Spinal cord (tissue), 10 donors: Measurements from ENCODE around the gene RARA. TPM values are rescaled to one million over a fixed set of nuclear protein-coding genes. Genes with fewer than 3 reads are reported as not detected.
"Not testable (repeated sequence)": the region's sequence is repeated elsewhere in the genome, so short reads cannot be mapped to it uniquely, and the experiment has no call there.

ENCODE experiments used
- DNase-seq, 6 donors: peaks; one replicate each; pipeline versions ENCODE4 v3.0.0 to v3.0.0-alpha.2; 2013 to 2015; ENCODE audit warnings: low spot score in 6 of 6, low read depth in 4 of 6
- H3K27ac ChIP-seq: one replicate; pipeline ENCODE4 v1.5.1; 2013; ENCODE audit warnings: low read depth, low read length, control low read depth
- H3K27me3 ChIP-seq: one replicate; pipeline ENCODE4 v1.6.1; 2013; ENCODE audit warnings: low read length; ENCODE audit not compliant: control insufficient read depth, insufficient read depth
- H3K36me3 ChIP-seq: one replicate; pipeline ENCODE4 v1.6.1; 2013; ENCODE audit warnings: low read length; ENCODE audit not compliant: control insufficient read depth, insufficient read depth
- H3K4me1 ChIP-seq: one replicate; pipeline ENCODE4 v1.6.1; 2013; ENCODE audit warnings: low read length; ENCODE audit not compliant: control insufficient read depth, insufficient read depth
- H3K4me3 ChIP-seq: one replicate; pipeline ENCODE4 v1.5.1; 2013; ENCODE audit warnings: low read depth, low read length, control low read depth
- H3K9me3 ChIP-seq: one replicate; pipeline ENCODE4 v1.6.1; 2013; ENCODE audit warnings: low read length; ENCODE audit not compliant: control insufficient read depth, insufficient read depth
- WGBS: methylation state at CpG from one replicate; pipeline ENCODE4 v1.1.5; 2013; ENCODE audit warnings: missing lambda C conversion rate; ENCODE audit not compliant: insufficient coverage; 5-methylcytosine and 5-hydroxymethylcytosine counted together
- polyA plus RNA-seq, 2 donors: library from polyadenylated mRNA; unstranded; fragments of 120-200 nt; gene quantifications; one replicate each; pipeline ENCODE4 v1.2.1, GENCODE V29; 2013; ENCODE audit not compliant: insufficient read length in 2 of 2
- total RNA-seq, 2 donors: library from RNA; depleted of rRNA in 1 of 2; stranded (reverse); fragments of 120-200 nt in 1 of 2; fragments of >200 nt in 1 of 2; gene quantifications; one replicate each; pipeline versions ENCODE4 v1.2.3 to v1.2.4, GENCODE V29; 2013 to 2014
- donor health status: healthy.

Gene RARA
- total and polyA plus RNA-seq, 4 donors: 10.2 to 54.5 (median 36.9) TPM

DNA sequence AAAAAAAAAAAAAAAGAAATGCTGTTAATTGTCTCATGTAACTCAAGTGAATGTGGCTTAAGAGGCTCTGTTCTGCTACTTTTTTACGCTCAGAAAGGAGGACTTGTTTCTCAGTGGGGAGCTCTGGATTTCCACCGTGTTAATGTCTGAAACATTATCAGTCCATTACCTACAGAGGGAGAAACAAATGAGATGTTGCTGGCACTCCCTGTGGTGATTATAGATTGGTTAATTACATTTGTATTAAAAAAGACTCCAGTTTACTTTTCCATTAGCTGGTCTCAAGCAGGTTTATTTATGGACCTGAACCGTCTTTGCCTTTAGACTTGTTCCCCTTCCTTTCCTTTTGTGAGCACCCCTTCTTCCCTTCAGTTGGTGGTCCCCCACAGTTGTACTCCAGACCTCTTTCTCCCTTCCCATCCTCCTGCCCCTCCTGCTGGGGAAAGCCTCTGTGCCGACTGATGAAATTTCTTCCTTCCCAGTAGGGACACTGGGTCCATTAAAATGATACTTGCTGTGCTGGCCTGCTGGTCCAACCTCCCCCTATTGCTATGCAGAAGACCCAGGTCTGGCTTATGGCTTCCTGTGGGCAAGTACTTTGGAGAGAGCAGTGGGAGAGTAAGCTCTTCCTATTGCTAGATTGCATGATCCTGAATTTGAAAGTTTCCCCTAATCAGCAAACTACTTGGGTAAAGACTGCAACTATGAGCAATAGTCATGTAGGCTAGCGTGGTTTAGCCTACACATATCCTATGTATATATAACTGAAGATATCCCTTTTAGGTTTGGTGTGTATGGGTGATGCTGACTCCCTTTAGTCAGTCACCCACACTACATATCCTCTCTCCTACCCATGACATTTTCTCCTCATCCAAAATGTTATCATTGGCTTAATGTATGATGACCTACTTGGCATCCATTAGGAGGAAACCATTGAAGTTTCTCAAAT is 13.2 kb upstream of the RARA start:
- H3K4me1 ChIP-seq: no peaks in the 10 kb centered on the region
- no peaks in the 10 kb centered on the region for H3K27me3 ChIP-seq
- H3K4me3 ChIP-seq: no peak overlapping the region
- DNase-seq: peak in 1 of 6 donors; percentile 96
- no peaks in the 10 kb centered on the region for H3K9me3 ChIP-seq
- 40% methylated on average over 2 of the region's 5 CpGs for WGBS
- no peak overlapping the region for H3K27ac ChIP-seq
- H3K36me3 ChIP-seq: peaks cover 7% of the 10 kb centered on the region

DNA sequence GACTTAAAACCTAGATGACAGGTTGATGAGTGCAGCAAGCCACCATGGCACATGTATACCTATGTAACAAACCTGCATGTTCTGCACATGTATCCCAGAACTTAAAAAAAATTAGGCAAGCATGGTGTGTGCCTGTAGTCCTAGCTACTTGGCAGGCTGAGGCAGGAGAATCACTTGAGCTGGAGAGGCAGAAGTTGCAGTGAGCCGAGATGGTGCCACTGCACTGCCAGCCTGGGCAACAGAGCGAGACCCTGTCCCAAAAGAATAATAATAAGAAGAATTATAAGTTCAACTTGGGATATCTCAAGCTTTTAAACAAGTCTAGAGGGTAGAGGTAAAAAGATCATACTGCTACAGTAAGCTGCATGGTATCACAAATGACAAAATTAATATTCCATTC is 11.5 kb upstream of the RARA start:
- DNase-seq: no peak
- H3K27me3 ChIP-seq: no peaks in the 10 kb centered on the region
- no peak overlapping the region for H3K27ac ChIP-seq
- peaks cover 3% of the 10 kb centered on the region for H3K36me3 ChIP-seq
- no peak overlapping the region for H3K4me3 ChIP-seq
- no peaks in the 10 kb centered on the region for H3K9me3 ChIP-seq
- WGBS: 60% methylated on average over 1 of the region's 2 CpGs
- no peaks in the 10 kb centered on the region for H3K4me1 ChIP-seq

DNA sequence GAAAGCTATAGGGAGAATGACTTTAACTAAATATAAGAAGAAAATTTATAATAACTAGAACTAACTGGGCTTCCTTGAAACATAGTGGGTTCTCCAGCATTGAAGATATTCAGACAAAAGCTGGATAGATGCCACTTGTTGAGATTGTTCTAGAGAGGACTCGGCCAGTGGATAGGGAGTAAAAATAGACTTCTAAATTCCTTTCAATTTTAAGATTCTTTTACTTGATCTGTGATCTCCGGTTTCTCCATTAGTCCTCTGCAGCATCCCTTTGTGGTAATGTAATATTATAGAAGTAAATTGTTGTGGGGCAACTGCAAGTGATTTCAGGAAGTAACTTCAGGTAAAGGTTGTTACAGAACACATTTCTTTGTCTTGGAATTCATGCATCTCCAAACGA is 10.3 kb upstream of the RARA start:
- Histone ChIP-seq H3K36me3 (peaks cover 3% of the 10 kb centered on the region), H3K4me3 (no peak overlapping the region), H3K27ac (no peak overlapping the region), H3K4me1 (peaks cover 6% of the 10 kb centered on the region), H3K27me3 (no peaks in the 10 kb centered on the region), H3K9me3 (no peaks in the 10 kb centered on the region)
- WGBS: no CpG with 5 or more reads among the region's 3 CpGs
- no peak for DNase-seq

DNA sequence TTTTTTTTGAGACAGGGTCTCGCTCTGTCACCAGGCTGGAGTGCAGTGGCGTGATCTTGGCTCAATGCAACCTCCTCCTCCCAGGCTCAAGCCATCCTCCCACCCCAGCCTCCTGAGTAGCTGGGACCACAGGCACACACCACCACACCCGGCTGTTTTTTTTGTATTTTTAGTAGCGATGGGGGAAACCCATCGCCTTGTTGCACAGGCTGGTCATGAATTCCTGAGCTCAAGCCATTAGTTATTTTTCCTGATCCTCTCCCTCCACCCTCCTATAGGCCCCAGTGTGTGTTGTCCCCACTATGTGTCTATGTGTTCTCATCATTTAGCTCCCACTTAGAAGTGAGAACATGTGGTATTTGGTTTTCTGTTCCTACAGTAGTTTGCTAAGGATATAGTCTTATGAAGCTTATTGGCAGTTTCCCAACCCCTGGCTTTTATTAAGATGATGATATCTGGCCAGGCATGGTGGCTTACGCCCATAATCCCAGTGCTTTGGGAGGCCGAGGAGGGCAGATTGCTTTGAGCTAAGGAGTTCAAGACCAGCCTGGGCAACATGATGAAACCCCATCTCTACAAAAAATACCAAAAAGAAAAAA is 9.7 kb upstream of the RARA start:
- not testable (repeated sequence) for H3K27me3 ChIP-seq, H3K9me3 ChIP-seq, H3K4me3 ChIP-seq, H3K27ac ChIP-seq, H3K36me3 ChIP-seq, DNase-seq
- H3K4me1 ChIP-seq: peaks cover 11% of the 10 kb centered on the region
- no CpG with 5 or more reads among the region's 7 CpGs for WGBS

DNA sequence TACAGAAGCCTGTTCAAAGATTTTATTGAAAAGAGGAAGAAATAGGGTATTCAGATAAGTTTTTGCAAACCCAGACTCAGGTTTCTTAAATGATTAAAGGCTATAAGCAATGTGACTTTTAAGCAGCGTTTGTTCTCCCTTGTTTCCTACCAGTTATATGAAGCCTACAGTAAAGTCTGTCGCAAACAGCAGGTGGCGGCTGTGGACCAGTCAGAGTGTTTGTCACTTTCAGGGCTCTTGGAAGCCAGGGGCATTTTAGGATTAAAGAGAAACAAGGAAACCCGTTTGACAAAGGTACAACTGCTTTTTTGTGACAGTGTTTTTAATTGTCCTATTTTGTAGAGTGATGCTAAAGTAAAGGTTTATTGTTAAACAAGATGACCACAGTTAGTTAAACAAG is 7.7 kb upstream of the RARA start:
- H3K27ac ChIP-seq: no peak overlapping the region
- H3K36me3 ChIP-seq: peaks cover 3% of the 10 kb centered on the region
- H3K27me3 ChIP-seq: no peaks in the 10 kb centered on the region
- H3K4me3 ChIP-seq: no peak overlapping the region
- peak in 2 of 6 donors; percentile 44 to 82 for DNase-seq
- H3K4me1 ChIP-seq: peaks cover 22% of the 10 kb centered on the region
- WGBS: 60% methylated on average over 3 of the region's 4 CpGs
- H3K9me3 ChIP-seq: no peaks in the 10 kb centered on the region

DNA sequence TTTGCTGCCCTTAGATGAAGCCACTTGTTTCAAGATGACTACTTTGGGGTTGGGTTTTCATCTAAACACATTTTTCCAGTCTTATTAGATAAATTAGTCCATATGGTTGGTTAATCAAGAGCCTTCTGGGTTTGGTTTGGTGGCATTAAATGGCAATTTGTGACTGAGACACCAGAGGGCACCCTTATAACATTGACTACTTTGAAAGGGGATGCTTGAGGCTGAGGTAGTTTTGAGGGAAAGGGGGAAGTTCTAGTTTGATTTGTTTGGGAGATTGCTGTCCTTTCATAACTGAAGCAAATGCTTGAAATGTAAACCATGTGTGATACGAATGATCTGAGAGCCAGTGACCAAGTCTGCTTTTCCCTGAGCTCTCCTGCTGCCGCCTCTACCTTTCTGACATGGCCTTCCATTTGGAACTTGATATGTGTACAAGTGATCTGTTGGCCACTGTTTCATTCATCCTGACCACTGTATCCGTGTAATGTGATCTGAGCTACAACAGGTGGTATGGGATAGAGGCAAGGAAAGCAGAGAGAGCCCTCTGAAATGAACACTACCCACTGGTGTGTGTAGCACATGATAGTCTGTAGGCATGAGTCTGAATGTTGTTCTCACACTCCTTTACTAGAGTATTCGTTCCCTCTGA is 5.8 kb upstream of the RARA start:
- peaks cover 39% of the 10 kb centered on the region for H3K4me1 ChIP-seq
- no peaks in the 10 kb centered on the region for H3K9me3 ChIP-seq
- H3K27ac ChIP-seq: peak overlapping the region; percentile 76
- no peaks in the 10 kb centered on the region for H3K27me3 ChIP-seq
- H3K36me3 ChIP-seq: peaks cover 3% of the 10 kb centered on the region
- H3K4me3 ChIP-seq: no peak overlapping the region
- 56% methylated on average over 1 of the region's 4 CpGs for WGBS
- peak in 3 of 6 donors; percentile 64 to 90 (median 88) for DNase-seq

DNA sequence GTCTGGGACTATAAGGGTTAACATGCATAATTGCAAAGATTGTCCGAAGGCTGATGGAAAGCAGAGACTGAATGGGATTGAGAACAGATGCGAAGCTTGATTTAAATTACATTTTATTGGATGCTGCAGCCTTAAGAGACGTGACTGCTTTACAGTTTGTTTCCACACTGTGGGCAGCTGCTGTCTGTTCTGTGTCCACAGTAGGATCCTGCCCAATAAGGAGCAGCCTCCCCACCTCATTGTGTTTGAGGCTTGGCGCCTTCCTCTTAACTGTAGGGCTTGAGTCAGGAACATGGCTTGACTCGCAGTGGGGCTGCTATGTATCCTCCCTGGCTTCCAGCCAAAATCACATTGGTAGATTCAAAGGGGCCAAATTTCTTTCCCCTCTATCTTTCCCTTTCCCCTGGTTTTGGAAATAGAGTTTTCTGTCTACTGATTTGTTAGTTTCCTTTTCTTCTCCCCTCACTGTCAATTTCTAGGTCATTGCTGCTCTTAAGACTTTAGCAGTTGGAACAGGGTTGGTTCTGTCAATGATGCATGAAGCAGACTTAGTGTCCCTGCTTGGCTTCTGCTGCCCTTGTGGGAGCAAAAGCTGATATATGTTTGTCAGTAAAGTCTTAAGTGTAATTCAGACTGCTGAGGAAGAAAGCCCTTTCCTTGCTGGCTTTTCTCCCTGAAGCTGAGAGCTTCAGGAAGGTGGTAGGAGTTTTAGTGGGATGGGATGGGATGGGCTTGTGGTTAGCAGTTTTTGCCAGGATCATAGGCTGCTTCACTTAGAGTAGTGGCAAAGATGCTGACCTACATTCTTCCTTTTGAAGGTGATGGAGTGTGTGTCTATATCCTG is 5.0 kb upstream of the RARA start:
- WGBS: 8% methylated on average over 4 of the region's 5 CpGs
- DNase-seq: peak in 3 of 6 donors; percentile 56 to 84 (median 82)
- Histone ChIP-seq H3K27ac (peak overlapping the region; percentile 76), H3K9me3 (no peaks in the 10 kb centered on the region), H3K4me3 (no peak overlapping the region), H3K36me3 (no peaks in the 10 kb centered on the region), H3K27me3 (no peaks in the 10 kb centered on the region), H3K4me1 (peaks cover 42% of the 10 kb centered on the region)

DNA sequence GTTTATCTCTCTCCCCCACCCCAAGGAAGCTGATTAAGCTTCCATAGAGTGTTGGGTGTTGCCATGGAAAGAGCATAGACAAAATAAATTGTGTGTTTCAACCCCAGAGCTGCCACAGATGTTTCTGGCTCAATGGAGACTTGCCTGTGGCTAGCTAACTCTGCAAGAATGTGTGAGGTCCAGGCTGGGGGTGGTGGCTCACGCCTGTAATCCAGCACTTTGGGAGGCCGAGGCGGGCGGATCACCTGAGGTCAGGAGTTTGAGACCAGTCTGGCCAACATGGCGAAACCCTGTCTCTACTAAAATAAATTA is 4.5 kb upstream of the RARA start:
- Histone ChIP-seq H3K4me1 (peaks cover 48% of the 10 kb centered on the region), H3K27ac (peak overlapping the region; percentile 76)
- H3K4me3 ChIP-seq, H3K36me3 ChIP-seq, H3K9me3 ChIP-seq, H3K27me3 ChIP-seq: not testable (repeated sequence)
- peak in 1 of 6 donors; percentile 59 for DNase-seq
- no CpG with 5 or more reads among the region's 5 CpGs for WGBS

DNA sequence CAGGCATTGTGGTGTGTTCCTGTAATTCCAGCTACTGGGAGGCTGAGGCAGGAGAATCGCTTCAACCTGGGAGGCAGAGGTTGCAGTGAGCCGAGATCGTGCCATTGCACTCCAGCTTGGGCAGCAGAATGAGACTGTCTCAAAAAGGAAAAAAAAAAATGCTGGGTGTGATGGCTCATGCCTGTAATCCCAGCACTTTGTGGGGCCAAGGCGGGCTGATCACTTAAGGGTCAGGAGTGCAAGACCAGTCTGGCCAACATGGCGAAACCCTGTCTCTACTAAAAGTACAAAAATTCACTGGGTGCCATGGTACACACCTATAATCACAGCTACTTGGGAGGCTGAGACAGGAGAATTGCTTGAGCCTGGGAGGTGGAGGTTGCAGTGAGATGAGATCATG is 4.1 kb upstream of the RARA start:
- H3K9me3 ChIP-seq, H3K4me3 ChIP-seq, H3K27me3 ChIP-seq, H3K36me3 ChIP-seq, DNase-seq: not testable (repeated sequence)
- Histone ChIP-seq H3K27ac (peak overlapping the region; percentile 76), H3K4me1 (peaks cover 52% of the 10 kb centered on the region)
- 97% methylated on average over 3 of the region's 5 CpGs for WGBS
